ENCODE measurements around the gene KCNB1. TPM values are rescaled to one million over a fixed set of nuclear protein-coding genes. Genes with fewer than 3 reads are reported as not detected.

Gene KCNB1
- total RNA-seq (2014; rRNA removed; shearing (Covaris generic)), result not detected in 2 replicates

GRCh38 chr20:49482621-49483017, at the start of gene KCNB1:
TSS of gene KCNB1 (minus strand) at chr20:49482668. CDS start at chr20:49482480, 188 bp downstream.

Other genes starting within 250 kb of the KCNB1 start
- 19.8 and 20.1 TPM in 2 replicates for gene ZNFX1, start 204.6 kb downstream of the KCNB1 start, total RNA-seq (2014; rRNA removed; shearing (Covaris generic))
- 0.05 and 0.08 TPM in 2 replicates for gene PTGIS, start 85.5 kb upstream of the KCNB1 start, total RNA-seq (2014; rRNA removed; shearing (Covaris generic))
- 24.5 and 24.9 TPM in 2 replicates for gene B4GALT5, start 231.2 kb upstream of the KCNB1 start, total RNA-seq (2014; rRNA removed; shearing (Covaris generic))